ENCODE measurements around the gene CHD1. TPM values are rescaled to one million over a fixed set of nuclear protein-coding genes. Genes with fewer than 3 reads are reported as not detected.
A peak's percentile ranks its signal among the peaks of the same experiment; 100 is the strongest.
"Not testable (repeated sequence)": the region's sequence is repeated elsewhere in the genome, so short reads cannot be mapped to it uniquely, and the experiment has no call there.

Gene CHD1
- polyA plus RNA-seq (ENCODE audit: insufficient read length): 89.5 TPM
- long read RNA-seq, donor 1, full-length matches to known transcripts: 10 of 10 reads
- long read RNA-seq, donor 1, partial matches to known transcripts: 0 of 10 reads
- long read RNA-seq, donor 1, other reads (novel, unspliced or antisense): 0 of 10 reads
- long read RNA-seq, donor 2, transcript CHD1-205 (4 exons, 724 nt): major isoform, 8 of 10 reads
- long read RNA-seq, donor 2, partial matches to known transcripts: 0 of 10 reads
- long read RNA-seq, donor 2, other reads (novel, unspliced or antisense): 0 of 10 reads
- long read RNA-seq, donor 3, transcript CHD1-205 (4 exons, 724 nt): major isoform, 11 of 24 reads
- long read RNA-seq, donor 3, partial matches to known transcripts: 10 of 24 reads
- long read RNA-seq, donor 3, other reads (novel, unspliced or antisense): 0 of 24 reads
- long read RNA-seq, donor 4, partial matches to known transcripts: 0 of 2 reads
- long read RNA-seq, donor 4, other reads (novel, unspliced or antisense): 0 of 2 reads
- long read RNA-seq, donor 5, full-length matches to known transcripts: 14 of 25 reads
- long read RNA-seq, donor 5, partial matches to known transcripts: 11 of 25 reads
- long read RNA-seq, donor 5, other reads (novel, unspliced or antisense): 0 of 25 reads
- long read RNA-seq, donor 6, transcript CHD1-205 (4 exons, 724 nt): major isoform, 18 of 20 reads
- long read RNA-seq, donor 6, partial matches to known transcripts: 0 of 20 reads
- long read RNA-seq, donor 6, other reads (novel, unspliced or antisense): 0 of 20 reads
- long read RNA-seq, donor 7, transcript CHD1-205 (4 exons, 724 nt): major isoform, 10 of 31 reads
- long read RNA-seq, donor 7, partial matches to known transcripts: 17 of 31 reads
- long read RNA-seq, donor 7, other reads (novel, unspliced or antisense): 0 of 31 reads
- long read RNA-seq, donor 8, partial matches to known transcripts: 0 of 3 reads
- long read RNA-seq, donor 8, other reads (novel, unspliced or antisense): 0 of 3 reads

DNA sequence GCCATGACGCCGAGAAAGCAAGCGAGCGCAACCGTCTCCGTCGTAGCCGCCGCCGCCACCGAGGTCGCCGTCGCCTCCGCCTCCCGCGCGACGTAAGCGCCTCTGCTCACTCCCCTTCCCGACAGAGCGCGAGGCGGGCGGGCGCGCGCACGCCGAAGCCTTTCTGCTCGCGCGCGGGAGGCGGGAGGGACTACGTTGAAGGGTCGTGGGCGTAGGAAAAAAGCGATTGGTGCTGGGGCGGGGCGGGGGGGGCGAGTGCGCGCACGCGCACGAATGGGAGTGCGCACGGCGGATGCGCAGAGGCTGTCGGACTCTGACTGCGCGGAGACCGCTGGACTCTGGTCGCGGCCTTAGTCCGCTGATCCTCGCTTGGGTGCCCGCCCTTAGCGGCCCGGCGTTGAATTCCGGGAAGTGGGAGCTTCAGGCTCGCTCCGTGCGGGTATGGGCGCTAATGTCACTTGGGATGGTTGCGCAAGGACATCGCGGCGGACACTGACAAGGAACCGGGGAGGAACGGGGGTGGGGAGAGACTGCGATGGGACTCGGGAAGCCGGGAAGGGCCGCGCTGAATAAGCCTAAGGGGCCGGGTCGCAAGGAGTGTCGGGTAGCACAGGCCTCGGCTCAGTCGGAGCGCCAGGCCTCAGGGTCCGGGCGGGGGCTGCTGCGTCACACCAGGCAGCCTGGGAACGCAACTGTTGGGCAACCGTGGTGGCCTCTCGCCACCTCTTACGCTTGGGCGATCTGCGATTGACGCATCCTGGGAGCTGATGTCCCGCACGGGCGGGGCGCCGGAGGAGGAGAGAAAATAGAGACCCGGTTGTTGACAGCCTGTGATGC is at the start of gene CHD1:
Gene CHD1, minus strand, starts transcription at position 135 of the 837 bp plus-strand sequence. CDS start 2,621 bp downstream, outside the sequence.
- peak; percentile 96 for DNase-seq

DNA sequence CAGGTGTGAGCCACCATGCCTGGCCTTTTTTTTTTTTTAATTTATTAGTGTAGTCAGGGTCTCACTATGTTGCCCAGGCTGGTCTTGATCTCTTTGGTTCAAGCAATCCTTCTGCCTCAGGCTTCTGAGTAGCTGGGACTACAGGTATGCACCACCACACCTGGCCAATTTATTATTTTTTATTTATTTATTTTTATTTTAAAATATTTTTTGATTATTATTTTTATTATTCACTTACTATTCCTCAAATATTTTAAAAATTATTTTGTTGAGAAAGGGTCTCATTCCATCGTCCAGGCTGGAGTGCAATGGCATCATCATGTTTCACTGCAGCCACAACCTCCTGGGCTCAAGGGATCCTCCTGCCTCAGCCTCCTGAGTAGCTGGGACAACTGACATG is 49.7 kb upstream of the CHD1 start:
- DNase-seq: no peak

GRCh38 chr5:98977723-98978122 is 48.9 kb upstream of the CHD1 start:
- no peak for DNase-seq

DNA sequence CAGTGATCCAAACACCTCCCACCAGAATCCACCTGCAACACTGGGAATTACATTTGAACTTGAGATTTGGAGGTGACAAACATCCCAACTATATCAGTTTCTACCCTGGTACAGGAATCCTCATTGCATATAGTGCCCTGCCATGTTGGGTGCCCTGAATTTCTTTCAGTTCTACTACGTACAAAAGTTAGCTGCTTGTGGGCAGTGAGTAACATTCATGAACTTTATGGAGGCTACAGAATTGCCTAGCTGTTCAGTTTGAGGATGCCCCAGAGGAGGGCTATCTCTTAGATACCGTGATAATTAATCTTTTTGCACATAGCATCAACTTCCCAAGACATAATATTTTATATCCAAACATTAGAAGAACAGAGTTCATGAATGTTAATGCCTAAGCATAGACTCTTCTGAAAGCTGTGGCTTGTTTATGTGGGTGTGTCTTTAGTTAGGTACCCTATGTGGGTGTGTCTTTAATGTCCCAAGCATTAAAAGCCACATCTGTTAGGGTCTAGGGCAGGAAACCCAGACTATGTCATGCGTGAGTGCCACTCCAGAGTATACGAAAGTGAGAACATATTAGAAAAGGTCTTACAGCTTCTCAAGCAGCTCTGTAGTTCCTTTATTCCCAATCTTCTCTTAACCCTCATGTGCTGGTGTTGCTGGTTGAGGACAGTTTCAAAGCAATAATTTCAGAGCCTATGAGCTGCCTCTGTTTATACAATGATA is 47.0 kb upstream of the CHD1 start:
- DNase-seq: no peak

- no peak for DNase-seq
Measured at GRCh38 chr5:98975223-98975622, 46.4 kb upstream of the CHD1 start.

DNA sequence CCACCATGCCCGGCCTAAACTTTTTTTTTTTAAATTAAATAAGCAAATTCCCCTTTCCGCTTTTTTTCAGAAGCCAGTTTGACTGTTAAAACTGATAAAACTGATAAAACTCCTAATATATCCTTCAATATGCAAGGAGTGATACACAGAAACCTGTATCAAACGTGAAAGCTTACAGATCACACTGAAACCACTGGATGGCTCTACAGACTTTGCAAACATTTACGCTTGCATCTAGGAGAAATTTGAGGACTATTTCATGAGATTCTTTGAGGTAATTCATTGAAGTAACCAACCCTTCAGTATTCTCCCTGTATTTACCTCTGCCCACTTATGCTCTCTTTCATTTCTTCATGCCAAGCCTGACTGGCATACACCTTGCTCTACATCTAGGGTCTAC is 40.6 kb upstream of the CHD1 start:
- no peak for DNase-seq

GRCh38 chr5:98968056-98968564 is 39.3 kb upstream of the CHD1 start:
- DNase-seq: no peak

DNA sequence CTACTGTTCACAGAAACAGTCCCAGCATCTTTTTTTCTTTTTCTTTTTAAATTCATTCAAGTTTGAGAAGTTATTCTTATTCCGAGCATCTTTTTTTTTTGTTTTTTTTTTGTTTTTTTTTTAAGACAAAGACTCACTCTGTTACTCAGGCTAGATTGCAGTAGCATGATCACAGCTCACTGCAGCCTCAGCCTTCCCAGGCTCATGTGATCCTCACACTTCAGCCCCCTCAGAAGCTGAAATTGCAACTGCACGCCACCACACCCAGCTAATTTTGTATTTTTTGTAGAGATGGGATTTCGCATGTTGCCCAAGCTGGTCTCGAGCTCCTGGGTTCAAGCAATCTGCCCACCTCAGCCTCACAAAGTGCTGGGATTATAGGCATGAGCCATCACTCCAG is 36.4 kb upstream of the CHD1 start:
- no peak for DNase-seq

- DNase-seq: no peak
Measured at GRCh38 chr5:98964621-98965020, 35.8 kb upstream of the CHD1 start.

GRCh38 chr5:98963019-98963418 is 34.2 kb upstream of the CHD1 start:
- no peak for DNase-seq

GRCh38 chr5:98962587-98962986 is 33.8 kb upstream of the CHD1 start:
- no peak for DNase-seq

- no peak for DNase-seq
Measured at GRCh38 chr5:98961665-98962344, 33.0 kb upstream of the CHD1 start.

GRCh38 chr5:98957307-98957706 is 28.5 kb upstream of the CHD1 start:
- DNase-seq: no peak

GRCh38 chr5:98955888-98956287 is 27.1 kb upstream of the CHD1 start:
- DNase-seq: not testable (repeated sequence)

- DNase-seq: not testable (repeated sequence)
Measured at GRCh38 chr5:98955471-98955870, 26.7 kb upstream of the CHD1 start.

DNA sequence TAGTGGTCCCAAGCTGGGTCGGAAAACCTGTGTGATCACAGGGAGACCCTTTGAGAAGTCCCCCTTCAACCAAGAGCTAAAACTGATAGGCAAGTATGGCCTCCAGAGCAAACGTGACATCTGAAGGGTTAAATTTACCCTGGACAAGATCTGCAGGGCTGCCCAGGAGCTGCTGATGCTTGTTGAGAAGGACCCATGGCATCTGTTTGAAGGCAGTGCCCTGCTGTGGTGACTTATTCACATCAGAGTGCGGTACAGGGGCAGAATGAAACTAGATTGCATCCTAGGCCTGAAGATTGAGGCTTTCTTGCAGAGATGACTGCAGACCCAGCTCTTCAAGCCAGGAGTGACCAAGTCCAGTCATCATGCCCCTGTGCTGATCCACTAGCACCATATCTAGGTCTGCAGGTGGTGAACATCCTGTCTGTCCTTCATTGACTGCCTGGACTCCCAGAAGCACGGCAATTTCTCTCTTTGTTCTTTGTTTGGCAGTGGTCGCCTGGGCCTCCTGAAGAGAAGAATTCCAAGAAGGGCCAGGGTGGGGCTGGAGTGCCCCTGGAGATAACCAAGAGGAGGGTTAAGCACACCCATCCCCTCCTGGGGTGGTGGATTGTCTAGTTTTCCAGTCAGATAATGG is 25.7 kb upstream of the CHD1 start:
- no peak for DNase-seq

DNA sequence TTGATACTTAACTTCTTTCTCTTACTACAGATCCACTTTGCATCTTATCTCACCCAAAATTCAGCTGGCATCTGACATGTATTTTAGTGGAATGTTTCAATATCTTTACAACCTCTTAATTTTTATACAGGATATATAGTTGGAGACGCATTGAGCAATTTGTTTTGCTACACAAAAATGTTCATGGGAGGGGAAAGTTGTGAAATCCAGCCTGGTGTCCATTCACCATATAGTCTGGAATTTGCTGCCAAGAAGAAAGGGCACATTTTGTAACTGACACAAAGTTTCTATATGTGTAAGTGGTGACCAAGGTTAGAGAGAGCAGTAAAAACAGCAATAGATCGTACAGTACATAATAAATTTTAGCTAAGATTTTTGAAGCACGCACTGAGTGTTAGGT is 14.0 kb upstream of the CHD1 start:
- DNase-seq: no peak

DNA sequence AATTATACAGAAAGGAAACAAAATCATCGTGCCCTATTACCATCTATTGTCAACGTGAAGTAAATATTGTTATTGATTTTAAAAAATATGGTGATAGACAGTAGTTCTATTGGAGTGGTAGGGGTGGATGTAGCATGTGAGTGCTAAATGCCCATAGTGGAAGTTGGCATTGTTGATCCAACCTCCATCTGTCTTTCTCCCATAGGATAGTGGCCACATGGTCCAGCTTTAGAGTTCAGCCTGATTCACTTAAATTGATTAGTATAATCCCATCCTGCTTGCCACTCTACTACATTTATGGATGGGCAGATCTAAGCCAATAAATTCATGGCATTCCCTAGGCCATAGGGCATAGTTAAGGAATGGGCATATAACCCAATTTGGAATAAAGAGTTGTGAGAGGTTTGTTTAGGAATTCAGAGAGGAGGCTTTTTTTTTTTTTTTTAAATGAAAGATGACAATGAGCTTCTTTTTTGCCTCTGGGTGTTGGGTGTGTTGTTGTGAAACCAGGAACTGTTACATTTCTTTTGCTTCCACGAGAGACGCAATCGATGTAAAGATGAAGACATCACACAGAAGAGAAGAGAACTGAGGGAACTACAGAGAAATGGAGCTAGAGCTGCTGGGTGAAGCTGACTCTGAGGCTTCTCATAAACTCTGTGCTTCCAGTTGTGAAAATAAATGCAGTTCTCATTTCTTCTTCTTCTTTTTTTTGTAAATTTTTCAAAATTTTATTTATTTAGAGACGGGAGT is 12.5 kb upstream of the CHD1 start:
- DNase-seq: no peak

- DNase-seq: no peak
Measured at GRCh38 chr5:98940581-98940980, 11.8 kb upstream of the CHD1 start.

Data from left kidney (tissue), 8 donors.